KMS-11 (cell line): ENCODE results near the gene MOV10L1.
A peak's percentile ranks its signal among the peaks of the same experiment; 100 is the strongest.
"Not testable (repeated sequence)": the region's sequence is repeated elsewhere in the genome, so short reads cannot be mapped to it uniquely, and the experiment has no call there.

Experiments
- H2AFZ ChIP-seq: fragments of 200-600 bp; sonication (generic); 2 replicates; pipeline ENCODE4 v1.6.1; 2016; ENCODE audit warnings: antibody characterized with exemption, mixed run types, low read depth
- H3K27ac ChIP-seq: fragments of 200-600 bp; sonication (generic); 2 replicates; pipeline ENCODE4 v1.6.1; 2016; ENCODE audit warnings: mild to moderate bottlenecking, mixed run types
- H3K27me3 ChIP-seq: fragments of 200-600 bp; sonication (generic); 2 replicates; pipeline ENCODE4 v1.6.1; 2017; ENCODE audit warnings: mild to moderate bottlenecking, low read depth, mixed run types, moderate library complexity; ENCODE audit not compliant: insufficient read depth
- H3K36me3 ChIP-seq: fragments of 200-600 bp; sonication (generic); 2 replicates; pipeline ENCODE4 v1.6.1; 2017; ENCODE audit warnings: mild to moderate bottlenecking, mixed run types; ENCODE audit not compliant: insufficient read depth
- H3K4me1 ChIP-seq: fragments of 200-600 bp; sonication (generic); 2 replicates; pipeline ENCODE4 v1.6.1; 2016; ENCODE audit warnings: mild to moderate bottlenecking, low read depth, mixed run types; ENCODE audit not compliant: poor library complexity, severe bottlenecking
- H3K4me2 ChIP-seq: fragments of 200-600 bp; sonication (generic); 2 replicates; pipeline ENCODE4 v1.7.0; 2016; ENCODE audit warnings: mild to moderate bottlenecking, mixed run types
- H3K4me3 ChIP-seq: fragments of 200-600 bp; sonication (generic); IDR thresholded peaks from 2 replicates; pipeline ENCODE4 v1.6.1; 2017; ENCODE audit warnings: low read depth, low read length, mixed read lengths; ENCODE audit not compliant: insufficient read depth
- H3K79me2 ChIP-seq: fragments of 200-600 bp; sonication (generic); 2 replicates; pipeline ENCODE4 v1.6.1; 2016; ENCODE audit warnings: low read depth, mixed run types; ENCODE audit not compliant: insufficient read depth
- H3K9ac ChIP-seq: fragments of 200-600 bp; sonication (generic); 2 replicates; pipeline ENCODE4 v1.6.1; 2016; ENCODE audit warnings: mild to moderate bottlenecking, mixed run types
- H4K20me1 ChIP-seq: fragments of 200-600 bp; sonication (generic); 2 replicates; pipeline ENCODE4 v1.6.1; 2016; ENCODE audit warnings: mild to moderate bottlenecking, mixed run types; ENCODE audit not compliant: insufficient read depth
- TF ChIP-seq, protein P1 (sequence below): fragments of 200-600 bp; sonication (generic); conservative IDR thresholded peaks from 2 replicates; pipeline ENCODE4 v1.6.1; 2017; ENCODE audit warnings: low read depth, mild to moderate bottlenecking, antibody characterized with exemption, low read length, moderate library complexity, mixed read lengths

Gene MOV10L1

DNA sequence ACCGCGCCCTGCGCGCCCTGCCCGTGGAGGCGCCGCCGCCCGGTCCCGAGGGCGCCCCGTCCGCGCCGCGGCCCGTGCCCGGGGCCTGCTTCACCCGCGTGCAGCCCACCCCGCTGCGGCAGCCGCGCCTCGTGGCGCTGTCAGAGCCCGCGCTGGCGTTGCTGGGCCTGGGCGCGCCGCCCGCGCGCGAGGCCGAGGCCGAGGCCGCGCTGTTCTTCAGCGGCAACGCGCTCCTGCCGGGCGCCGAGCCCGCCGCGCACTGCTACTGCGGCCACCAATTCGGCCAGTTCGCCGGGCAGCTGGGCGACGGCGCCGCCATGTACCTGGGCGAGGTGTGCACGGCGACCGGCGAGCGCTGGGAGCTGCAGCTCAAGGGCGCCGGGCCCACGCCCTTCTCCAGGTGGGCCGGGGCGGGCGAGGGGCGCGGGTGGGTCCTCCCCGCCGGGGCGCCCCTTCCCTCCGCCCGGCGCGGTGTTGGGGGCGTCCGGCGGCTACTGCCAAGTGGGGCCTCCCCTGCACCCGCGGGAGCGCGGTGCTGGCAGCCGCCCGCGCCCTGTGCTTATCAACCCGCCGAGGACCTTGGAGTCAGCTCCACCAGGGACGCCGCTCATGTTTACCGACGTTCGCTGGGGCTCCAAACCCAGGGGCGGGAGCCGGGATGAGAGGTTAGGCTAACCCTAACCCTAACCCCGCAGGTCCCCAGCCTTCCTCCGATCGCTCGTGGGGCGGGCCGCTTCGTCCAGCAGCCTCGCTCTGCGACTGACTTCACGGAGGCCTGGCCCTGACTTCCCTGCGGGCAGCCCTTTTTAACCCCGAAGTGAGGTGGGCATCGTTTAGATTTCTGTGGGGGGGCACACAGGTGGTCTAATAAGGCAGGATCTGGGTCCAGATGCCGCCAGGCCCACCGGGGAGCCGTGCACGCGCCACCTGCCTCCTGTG lies 111.7 kb downstream of the MOV10L1 start:
- H2AFZ ChIP-seq, result no peak overlapping the region
- H3K27me3 ChIP-seq, result no peaks in the 10 kb centered on the region
- peak overlapping the region; percentile 30; the same call in 1 of the 2 replicates for H3K9ac ChIP-seq
- H3K4me2 ChIP-seq, result peak overlapping the region; percentile 36; the same call in 1 of the 2 replicates
- H3K36me3 ChIP-seq, result no peaks in the 10 kb centered on the region
- H3K27ac ChIP-seq, result no peak overlapping the region
- no peak overlapping the region for H3K4me3 ChIP-seq
- TF ChIP-seq, protein P1, sequence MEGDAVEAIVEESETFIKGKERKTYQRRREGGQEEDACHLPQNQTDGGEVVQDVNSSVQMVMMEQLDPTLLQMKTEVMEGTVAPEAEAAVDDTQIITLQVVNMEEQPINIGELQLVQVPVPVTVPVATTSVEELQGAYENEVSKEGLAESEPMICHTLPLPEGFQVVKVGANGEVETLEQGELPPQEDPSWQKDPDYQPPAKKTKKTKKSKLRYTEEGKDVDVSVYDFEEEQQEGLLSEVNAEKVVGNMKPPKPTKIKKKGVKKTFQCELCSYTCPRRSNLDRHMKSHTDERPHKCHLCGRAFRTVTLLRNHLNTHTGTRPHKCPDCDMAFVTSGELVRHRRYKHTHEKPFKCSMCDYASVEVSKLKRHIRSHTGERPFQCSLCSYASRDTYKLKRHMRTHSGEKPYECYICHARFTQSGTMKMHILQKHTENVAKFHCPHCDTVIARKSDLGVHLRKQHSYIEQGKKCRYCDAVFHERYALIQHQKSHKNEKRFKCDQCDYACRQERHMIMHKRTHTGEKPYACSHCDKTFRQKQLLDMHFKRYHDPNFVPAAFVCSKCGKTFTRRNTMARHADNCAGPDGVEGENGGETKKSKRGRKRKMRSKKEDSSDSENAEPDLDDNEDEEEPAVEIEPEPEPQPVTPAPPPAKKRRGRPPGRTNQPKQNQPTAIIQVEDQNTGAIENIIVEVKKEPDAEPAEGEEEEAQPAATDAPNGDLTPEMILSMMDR, result no peak
- peaks cover 6% of the 10 kb centered on the region; the same call in 1 of the 2 replicates for H3K79me2 ChIP-seq
- no peaks in the 10 kb centered on the region for H3K4me1 ChIP-seq
- no peaks in the 10 kb centered on the region for H4K20me1 ChIP-seq

GRCh38 chr22:50202130-50202666 lies 112.4 kb downstream of the MOV10L1 start:
- H3K36me3 ChIP-seq, result no peaks in the 10 kb centered on the region
- H3K4me3 ChIP-seq, result no peak overlapping the region
- no peaks in the 10 kb centered on the region for H4K20me1 ChIP-seq
- H3K4me2 ChIP-seq, result peak overlapping the region; percentile 36; the same call in 1 of the 2 replicates
- no peak overlapping the region for H3K9ac ChIP-seq
- H3K79me2 ChIP-seq, result peaks cover 6% of the 10 kb centered on the region; the same call in 1 of the 2 replicates
- H3K27ac ChIP-seq, result no peak overlapping the region
- H3K27me3 ChIP-seq, result no peaks in the 10 kb centered on the region
- no peaks in the 10 kb centered on the region for H3K4me1 ChIP-seq
- TF ChIP-seq, protein P1, result no peak
- no peak overlapping the region for H2AFZ ChIP-seq

DNA sequence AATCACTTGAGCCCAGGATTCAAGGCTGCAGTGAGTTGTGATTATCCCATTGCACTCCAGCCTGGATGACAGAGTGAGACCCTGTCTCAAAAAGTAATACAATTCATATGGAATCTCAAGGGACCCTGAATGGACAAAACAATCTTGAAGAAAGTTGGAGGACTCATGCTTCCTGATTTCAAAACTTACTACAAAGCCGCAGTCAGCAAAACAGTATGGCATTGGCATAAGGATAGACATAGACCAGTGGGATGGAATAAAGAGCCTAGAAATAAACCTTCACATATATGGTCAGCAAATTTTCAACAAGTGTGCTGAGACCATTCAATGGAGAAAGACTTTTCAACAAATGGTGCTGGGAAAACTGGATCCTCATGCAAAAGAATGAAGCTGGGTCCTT lies 113.5 kb downstream of the MOV10L1 start:
- TF ChIP-seq, protein P1, result no peak
- no peak overlapping the region for H3K4me2 ChIP-seq
- no peaks in the 10 kb centered on the region for H3K4me1 ChIP-seq
- no peak overlapping the region for H3K27ac ChIP-seq
- no peak overlapping the region for H2AFZ ChIP-seq
- no peaks in the 10 kb centered on the region for H3K36me3 ChIP-seq
- no peak overlapping the region for H3K4me3 ChIP-seq
- H3K27me3 ChIP-seq, result no peaks in the 10 kb centered on the region
- no peaks in the 10 kb centered on the region for H4K20me1 ChIP-seq
- H3K9ac ChIP-seq, result no peak overlapping the region
- peaks cover 6% of the 10 kb centered on the region; the same call in 1 of the 2 replicates for H3K79me2 ChIP-seq

- Histone ChIP-seq H3K36me3 (no peaks in the 10 kb centered on the region), H3K79me2 (peaks cover 6% of the 10 kb centered on the region; the same call in 1 of the 2 replicates), H3K9ac (no peak overlapping the region), H3K4me3 (no peak overlapping the region), H2AFZ (no peak overlapping the region), H3K27ac (no peak overlapping the region), H3K4me1 (no peaks in the 10 kb centered on the region), H4K20me1 (no peaks in the 10 kb centered on the region), H3K27me3 (no peaks in the 10 kb centered on the region), H3K4me2 (no peak overlapping the region)
- TF ChIP-seq, protein P1, result no peak
Measured at GRCh38 chr22:50204571-50204970, 114.8 kb downstream of the MOV10L1 start.

GRCh38 chr22:50204998-50205397 lies 115.2 kb downstream of the MOV10L1 start:
- not testable (repeated sequence) for H3K9ac ChIP-seq, H3K79me2 ChIP-seq, H3K27ac ChIP-seq, H2AFZ ChIP-seq, H3K4me2 ChIP-seq, H3K4me3 ChIP-seq, H4K20me1 ChIP-seq, H3K27me3 ChIP-seq, H3K36me3 ChIP-seq, H3K4me1 ChIP-seq
